Measurements from ENCODE around the gene ZBED1. TPM values are rescaled to one million over a fixed set of nuclear protein-coding genes. Genes with fewer than 3 reads are reported as not detected.
"Not testable (repeated sequence)": the region's sequence is repeated elsewhere in the genome, so short reads cannot be mapped to it uniquely, and the experiment has no call there.

Gene ZBED1
- total RNA-seq, 1 experiment from 2014 or later, result 12.9 TPM

GRCh38 chrX:2457289-2458133 lies 43.3 kb downstream of the ZBED1 start:
- no peak for DNase-seq (ENCODE audit: low read depth)

DNA sequence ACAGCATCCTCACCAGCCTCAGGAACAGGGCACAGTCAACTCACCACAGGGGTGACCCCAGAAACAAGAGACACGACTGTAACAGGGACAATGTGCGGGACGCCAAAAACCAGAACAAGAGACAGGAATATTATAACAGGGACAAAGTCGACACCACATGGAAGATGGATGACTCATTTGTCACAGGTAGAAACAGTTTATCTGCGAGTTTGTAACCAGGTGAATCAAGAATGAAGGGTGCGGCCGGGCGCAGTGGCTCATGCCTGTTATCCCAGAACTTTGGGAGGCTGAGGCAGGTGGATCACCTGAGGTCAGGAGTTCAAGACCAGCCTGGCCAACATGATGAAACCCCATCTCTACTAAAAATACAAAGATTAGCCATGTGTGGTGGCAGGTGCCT lies 44.7 kb downstream of the ZBED1 start:
- DNase-seq (ENCODE audit: low read depth), result not testable (repeated sequence)

- DNase-seq (ENCODE audit: low read depth), result not testable (repeated sequence)
Measured at GRCh38 chrX:2454620-2455019, 46.2 kb downstream of the ZBED1 start.

DNA sequence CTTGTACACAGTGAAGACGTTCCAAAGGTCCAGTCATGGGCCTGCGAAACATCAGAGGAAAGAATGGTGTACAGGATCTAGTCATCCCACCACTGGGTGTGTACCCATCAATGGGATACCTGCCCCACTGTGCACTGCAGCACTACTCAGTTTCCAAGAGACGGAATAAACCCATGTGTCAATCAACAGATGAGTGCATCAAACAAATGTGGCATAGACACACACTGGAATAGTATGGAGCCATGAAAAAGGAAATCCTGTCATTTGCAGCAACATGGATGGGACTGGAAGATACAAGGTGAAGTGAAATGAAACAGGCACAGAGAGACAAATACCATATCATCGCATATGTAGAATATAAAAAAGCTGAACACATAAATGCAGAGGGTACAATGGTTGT lies 48.0 kb downstream of the ZBED1 start:
- no peak for DNase-seq (ENCODE audit: low read depth)

GRCh38 chrX:2452317-2452784 lies 48.4 kb downstream of the ZBED1 start:
- no peak for DNase-seq (ENCODE audit: low read depth)

DNA sequence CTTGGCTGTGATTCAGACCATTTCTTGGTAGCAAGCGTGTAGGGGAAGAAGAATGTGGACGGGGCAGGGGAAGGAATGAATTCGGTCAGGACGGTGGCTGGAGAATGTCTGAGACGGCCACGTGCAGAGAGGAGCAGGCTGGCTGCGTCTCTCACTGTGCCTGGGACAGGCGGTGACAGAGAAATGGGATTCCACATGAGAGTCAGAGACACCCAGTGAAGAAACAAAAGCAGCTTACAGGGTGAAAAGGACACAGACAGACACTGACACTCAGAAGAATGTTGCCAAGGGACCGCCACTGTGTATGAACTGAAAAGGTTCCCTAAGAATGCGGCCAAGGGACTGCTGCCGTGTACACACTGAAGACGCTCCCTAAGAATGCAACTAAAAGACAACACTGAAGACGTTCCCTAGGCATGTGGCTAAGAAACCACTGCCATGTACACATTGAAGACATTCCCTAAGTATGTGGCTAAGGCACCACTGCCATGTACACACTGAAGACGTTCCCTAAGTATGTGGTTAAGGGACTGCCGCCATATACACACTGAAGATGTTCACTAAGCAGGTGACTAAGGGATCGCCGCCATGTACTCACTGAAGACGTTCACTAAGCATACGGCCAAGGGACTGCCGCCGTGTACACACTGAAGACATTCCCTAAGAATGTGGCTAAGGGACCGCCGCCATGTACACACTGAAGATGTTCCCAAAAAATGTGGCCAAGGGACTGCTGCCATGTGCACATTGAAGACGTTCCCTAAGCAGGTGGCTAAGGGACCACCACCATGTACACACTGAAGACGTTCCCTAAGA lies 49.1 kb downstream of the ZBED1 start:
- DNase-seq (ENCODE audit: low read depth), result no peak

DNA sequence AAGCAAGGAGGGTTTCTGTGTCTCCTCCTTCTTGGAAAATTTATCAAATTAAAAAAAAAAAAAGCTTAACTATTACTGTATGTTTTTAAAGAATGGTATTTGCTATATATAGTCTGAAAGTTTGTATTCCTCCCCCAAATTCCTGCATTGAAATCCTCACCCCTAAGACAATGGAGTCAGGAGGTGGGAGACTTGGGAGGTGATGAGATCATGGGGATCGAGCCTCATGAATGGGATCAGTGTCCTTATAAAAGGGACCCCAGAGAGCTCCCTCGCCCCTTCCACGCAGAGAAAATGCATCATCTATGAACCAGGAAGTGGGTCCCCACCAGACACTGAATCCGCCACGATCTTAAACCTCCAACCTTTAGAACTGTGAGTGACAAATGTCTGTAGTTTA lies 50.1 kb downstream of the ZBED1 start:
- no peak for DNase-seq (ENCODE audit: low read depth)

- DNase-seq (ENCODE audit: low read depth), result no peak
Measured at GRCh38 chrX:2449135-2449886, 51.5 kb downstream of the ZBED1 start.

- DNase-seq (ENCODE audit: low read depth), result no peak
Measured at GRCh38 chrX:2447484-2447883, 53.3 kb downstream of the ZBED1 start.

DNA sequence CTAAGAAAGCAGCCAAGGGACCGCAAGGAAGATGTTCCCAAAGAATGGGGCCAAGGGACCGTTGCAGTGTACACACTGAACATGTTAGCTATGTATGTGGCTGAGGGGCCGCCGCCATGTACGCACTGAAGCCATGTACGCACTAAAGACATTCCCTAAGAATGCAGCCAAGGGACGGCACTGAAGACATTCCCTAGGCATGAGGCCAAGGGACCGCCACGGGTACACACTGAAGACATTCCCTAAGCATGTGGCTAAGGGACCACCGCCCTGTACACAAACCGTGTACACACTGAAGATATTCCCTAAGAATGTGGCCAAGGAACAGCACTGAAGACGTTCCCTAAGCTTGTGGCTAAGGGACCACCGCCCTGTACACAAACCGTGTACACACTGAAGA lies 54.0 kb downstream of the ZBED1 start:
- no peak for DNase-seq (ENCODE audit: low read depth)

DNA sequence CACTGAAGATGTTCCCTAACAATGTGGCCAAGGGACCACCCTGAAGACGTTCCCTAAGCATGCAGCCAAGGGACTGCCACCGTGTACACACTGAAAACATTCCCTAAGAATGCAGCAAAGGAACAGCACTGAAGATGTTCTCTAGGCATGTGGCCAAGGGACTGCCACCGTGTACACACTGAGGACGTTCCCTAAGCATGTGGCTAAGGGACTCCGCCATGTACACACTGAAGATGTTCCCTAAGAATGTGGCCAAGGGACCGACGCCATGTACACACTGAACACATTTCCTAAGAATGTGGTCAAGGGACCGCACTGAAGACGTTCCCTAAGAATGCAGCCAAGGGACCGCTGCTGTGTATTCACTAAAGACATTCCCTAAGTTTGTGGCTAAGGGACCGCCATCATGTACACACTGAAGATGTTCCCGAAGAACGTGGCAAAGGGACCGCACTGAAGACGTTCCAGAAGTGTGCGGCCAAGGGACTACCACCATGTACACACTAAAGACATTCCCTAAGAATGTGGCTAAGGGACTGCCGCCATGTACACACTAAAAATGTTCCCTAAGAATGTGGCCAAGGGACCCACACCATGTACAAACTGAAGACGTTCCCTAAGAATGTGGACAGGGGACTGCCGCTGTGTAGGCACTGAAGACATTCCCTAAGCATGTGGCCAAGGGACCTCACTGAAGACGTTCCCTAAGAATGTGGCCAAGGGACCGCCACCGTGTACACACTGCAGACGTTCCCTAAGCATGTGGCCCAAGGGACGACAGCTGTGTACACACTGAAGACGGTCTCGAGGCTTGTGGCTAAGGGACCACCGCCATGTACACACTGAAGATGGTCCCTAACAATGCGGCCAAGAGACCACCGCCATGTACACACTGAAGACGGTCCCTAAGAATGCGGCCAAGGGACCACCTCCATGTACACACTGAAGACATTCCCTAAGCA lies 54.8 kb downstream of the ZBED1 start:
- no peak for DNase-seq (ENCODE audit: low read depth)

GRCh38 chrX:2442694-2443093 lies 58.1 kb downstream of the ZBED1 start:
- DNase-seq (ENCODE audit: low read depth), result no peak

GRCh38 chrX:2441466-2441865 lies 59.3 kb downstream of the ZBED1 start:
- no peak for DNase-seq (ENCODE audit: low read depth)

DNA sequence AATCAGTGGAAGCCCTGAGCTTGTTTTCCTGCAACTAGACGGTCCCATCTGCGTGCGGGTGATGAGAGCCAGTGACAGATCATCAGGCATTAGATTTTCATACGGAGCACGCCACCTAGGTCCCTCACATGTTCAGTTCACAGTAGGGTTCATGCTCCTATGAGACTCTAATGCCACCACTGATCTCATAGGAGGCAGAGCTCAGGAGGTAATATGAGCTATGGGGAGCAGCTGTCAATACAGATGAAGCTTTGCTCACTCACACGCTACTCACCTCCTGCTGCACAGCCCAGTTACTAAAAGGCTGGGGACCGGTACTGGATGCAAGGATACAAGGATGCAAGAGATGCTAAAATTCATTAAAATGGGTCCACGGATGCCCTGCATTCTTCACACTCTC lies 61.2 kb downstream of the ZBED1 start:
- DNase-seq (ENCODE audit: low read depth), result no peak

Other genes with a start within 250 kb of the ZBED1 start
- 7.0 and 12.3 TPM in 2 replicates for gene DHRSX, start within 50 bp of the ZBED1 start, total RNA-seq (2014; rRNA removed; shearing (Covaris generic))
- gene CD99, start 190.3 kb upstream of the ZBED1 start, total RNA-seq (2014; rRNA removed; shearing (Covaris generic)), result 74.0 and 88.6 TPM in 2 replicates

Measured in Daoy (cell line).